Fibroblast of the aortic adventitia (primary cell): ENCODE data around the gene PSMD10. TPM values are rescaled to one million over a fixed set of nuclear protein-coding genes. Genes with fewer than 3 reads are reported as not detected.

Experiments used
- DNase-seq: peaks from one replicate; pipeline ENCODE4 v3.0.0-alpha.2; 2010; ENCODE audit warnings: low read depth
- H3K4me3 ChIP-seq: 2 replicates; pipeline ENCODE4 v1.5.1; 2011; ENCODE audit warnings: low read depth, mild to moderate bottlenecking, control low read depth, low read length, moderate library complexity
- CTCF ChIP-seq: IDR thresholded peaks from 2 replicates; pipeline ENCODE4 v1.5.1; 2011; ENCODE audit warnings: mild to moderate bottlenecking, low read length, control low read depth, inconsistent platforms; ENCODE audit not compliant: insufficient read depth
- total RNA-seq: library from RNA; depleted of rRNA; stranded (reverse); fragments of >200 nt; gene quantifications from 2 replicates; pipeline ENCODE4 v1.2.3, GENCODE V29; 2012; ENCODE audit warnings: low replicate concordance

The PSMD10 gene
- total RNA-seq, result 57.5 and 80.8 TPM in 2 replicates

GRCh38 chrX:108091264-108091877 lies at the start of gene PSMD10, which contains the start of gene ATG4A:
Gene PSMD10 (minus strand): TSS chrX:108091542. CDS start chrX:108091520, 22 bp downstream.
Gene ATG4A (plus strand): TSS chrX:108091778. CDS start chrX:108091827, 49 bp downstream.
- H3K4me3 ChIP-seq, result peak within 1 kb of the TSS; percentile 77
- no peak for TF ChIP-seq CTCF

GRCh38 chrX:108138814-108139702 lies 47.7 kb upstream of the PSMD10 start:
- peak; percentile 50 for TF ChIP-seq CTCF
- no peak overlapping the region for H3K4me3 ChIP-seq
- no peak for DNase-seq

More at GRCh38 chrX:108091264-108091877, at the start of gene PSMD10, which contains the start of gene ATG4A:
- peak; percentile 93 for DNase-seq

GRCh38 chrX:108134724-108135123 lies 43.4 kb upstream of the PSMD10 start:
- no peak for TF ChIP-seq CTCF
- DNase-seq, result no peak
- no peak overlapping the region for H3K4me3 ChIP-seq

- no peak for DNase-seq
- no peak overlapping the region for H3K4me3 ChIP-seq
- TF ChIP-seq CTCF, result no peak
Observed at GRCh38 chrX:108132876-108133275, 41.5 kb upstream of the PSMD10 start.

- no peak for TF ChIP-seq CTCF
- no peak for DNase-seq
- H3K4me3 ChIP-seq, result no peak overlapping the region
Observed at GRCh38 chrX:108132034-108132433, 40.7 kb upstream of the PSMD10 start.

GRCh38 chrX:108131471-108131870 lies 40.1 kb upstream of the PSMD10 start:
- TF ChIP-seq CTCF, result no peak
- H3K4me3 ChIP-seq, result no peak overlapping the region
- DNase-seq, result peak; percentile 83
